ENCODE measurements around the gene CLEC4D.
A peak's percentile ranks its signal among the peaks of the same experiment; 100 is the strongest.
"Not testable (repeated sequence)": the region's sequence is repeated elsewhere in the genome, so short reads cannot be mapped to it uniquely, and the experiment has no call there.

The CLEC4D gene

GRCh38 chr12:8562310-8562709, 49.0 kb downstream of the CLEC4D start:
- TF ChIP-seq CTCF (IDR thresholded peaks at IDR 0.05; ENCODE audit: low read depth, low read length, missing control alignments): no peak
- no peaks in the 10 kb centered on the region for H3K36me3 ChIP-seq (replicated peaks)
- in situ Hi-C loops (cut with HindIII; ENCODE audit: low pct_ligation_motif_present, low sequenced_read_pairs): no loop called here
- H3K4me3 ChIP-seq (ENCODE audit: low read depth, low read length): no peak overlapping the region
- no peak for DNase-seq
- no peaks in the 10 kb centered on the region for H3K27me3 ChIP-seq (replicated peaks)
- no peak overlapping the region for H3K27ac ChIP-seq

GRCh38 chr12:8563356-8563755, 50.1 kb downstream of the CLEC4D start:
- in situ Hi-C loops (cut with HindIII; ENCODE audit: low pct_ligation_motif_present, low sequenced_read_pairs): no loop called here
- no peak overlapping the region for H3K27ac ChIP-seq
- TF ChIP-seq CTCF (IDR thresholded peaks at IDR 0.05; ENCODE audit: low read depth, low read length, missing control alignments): no peak

GRCh38 chr12:8564656-8565055, 51.4 kb downstream of the CLEC4D start:
- no peak overlapping the region for H3K4me3 ChIP-seq (ENCODE audit: low read depth, low read length)
- DNase-seq: no peak
- TF ChIP-seq CTCF (IDR thresholded peaks at IDR 0.05; ENCODE audit: low read depth, low read length, missing control alignments): no peak
- H3K27ac ChIP-seq: no peak overlapping the region
- no peaks in the 10 kb centered on the region for H3K36me3 ChIP-seq (replicated peaks)
- no peaks in the 10 kb centered on the region for H3K27me3 ChIP-seq (replicated peaks)
- in situ Hi-C loops (cut with HindIII; ENCODE audit: low pct_ligation_motif_present, low sequenced_read_pairs): no loop called here

More at GRCh38 chr12:8563356-8563755, 50.1 kb downstream of the CLEC4D start:
- DNase-seq: no peak
- H3K36me3 ChIP-seq (replicated peaks): no peaks in the 10 kb centered on the region
- no peak overlapping the region for H3K4me3 ChIP-seq (ENCODE audit: low read depth, low read length)
- no peaks in the 10 kb centered on the region for H3K27me3 ChIP-seq (replicated peaks)

- in situ Hi-C loops (cut with HindIII; ENCODE audit: low pct_ligation_motif_present, low sequenced_read_pairs): not testable (repeated sequence)
Measured at GRCh38 chr12:8566052-8566451, 52.7 kb downstream of the CLEC4D start.

GRCh38 chr12:8566525-8566924, 53.2 kb downstream of the CLEC4D start:
- Histone ChIP-seq H3K27ac (no peak overlapping the region), H3K27me3 (replicated peaks) (no peaks in the 10 kb centered on the region), H3K4me3 (ENCODE audit: low read depth, low read length) (no peak overlapping the region), H3K36me3 (replicated peaks) (no peaks in the 10 kb centered on the region)
- in situ Hi-C loops (cut with HindIII; ENCODE audit: low pct_ligation_motif_present, low sequenced_read_pairs): no loop called here
- TF ChIP-seq CTCF (IDR thresholded peaks at IDR 0.05; ENCODE audit: low read depth, low read length, missing control alignments): peak; percentile 1
- DNase-seq: no peak

More at GRCh38 chr12:8566052-8566451, 52.7 kb downstream of the CLEC4D start:
- not testable (repeated sequence) for H3K36me3 ChIP-seq (replicated peaks); H3K27me3 ChIP-seq (replicated peaks); DNase-seq; H3K4me3 ChIP-seq (ENCODE audit: low read depth, low read length); H3K27ac ChIP-seq
